Breast epithelium (tissue), 3 donors: Measurements from ENCODE around the gene NUBPL.

Experiments used
- CTCF ChIP-seq, 3 donors: fragments of 450-650 bp; IDR thresholded peaks; one replicate each; pipeline ENCODE4 v1.5.1; 2016 to 2017; ENCODE audit warnings: antibody characterized with exemption in 3 of 3, mild to moderate bottlenecking in 3 of 3, moderate library complexity in 3 of 3
- POLR2A ChIP-seq: fragments of 450-650 bp; IDR thresholded peaks from one replicate; pipeline ENCODE4 v1.6.1; 2016; ENCODE audit warnings: antibody characterized with exemption, mild to moderate bottlenecking, moderate library complexity

- TF ChIP-seq POLR2A (no peak), CTCF (IDR thresholded peaks at IDR 0.05) (no peak)
Measured at GRCh38 chr14:31556191-31556590, 5.0 kb upstream of the NUBPL start.
